Islet precursor cell (in vitro differentiated cells): ENCODE data around the gene HRH2.

Experiments
- DNase-seq: peaks from one replicate; pipeline ENCODE4 v3.0.0-alpha.2; 2018

The HRH2 gene

GRCh38 chr5:175693741-175694140, 35.9 kb downstream of the HRH2 start:
- DNase-seq, result no peak

DNA sequence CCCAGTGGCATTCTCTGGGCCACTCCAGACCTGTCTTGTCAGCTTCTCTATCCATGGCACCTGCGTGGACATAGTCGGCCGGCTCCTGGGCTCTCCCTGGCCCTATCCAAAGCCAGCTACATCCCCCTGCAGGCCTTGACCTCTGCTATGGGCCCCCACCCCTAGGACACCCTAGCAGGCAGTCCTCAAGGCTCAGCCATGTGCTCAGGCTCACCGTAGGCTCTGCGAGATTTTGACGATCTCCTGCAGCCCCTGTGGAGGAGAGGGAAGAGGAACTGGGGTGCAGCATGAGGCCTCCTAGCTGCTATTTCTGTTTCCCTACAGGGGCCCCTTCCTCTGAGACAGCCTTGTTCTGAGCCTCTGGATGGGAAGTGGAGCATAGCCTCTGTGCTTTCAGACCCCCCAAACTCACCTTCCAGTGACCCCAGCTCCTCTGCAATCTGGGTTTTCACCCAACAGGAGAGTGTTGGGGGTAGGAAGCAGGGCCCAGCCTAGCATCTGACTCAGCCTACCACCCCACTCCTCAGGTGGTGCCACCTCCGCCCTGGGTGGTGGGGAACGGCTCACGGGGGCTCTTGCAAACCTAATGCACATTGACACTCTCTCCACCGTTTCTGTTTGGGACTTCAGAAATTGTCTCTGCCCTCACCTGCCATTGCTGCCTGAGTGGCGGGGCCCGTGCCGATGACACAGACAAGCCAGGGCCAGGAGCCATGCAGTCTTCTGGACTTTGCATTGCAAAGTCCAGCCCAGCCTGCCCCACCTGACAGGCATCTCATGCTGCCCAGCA, 36.7 kb downstream of the HRH2 start:
- no peak for DNase-seq

DNA sequence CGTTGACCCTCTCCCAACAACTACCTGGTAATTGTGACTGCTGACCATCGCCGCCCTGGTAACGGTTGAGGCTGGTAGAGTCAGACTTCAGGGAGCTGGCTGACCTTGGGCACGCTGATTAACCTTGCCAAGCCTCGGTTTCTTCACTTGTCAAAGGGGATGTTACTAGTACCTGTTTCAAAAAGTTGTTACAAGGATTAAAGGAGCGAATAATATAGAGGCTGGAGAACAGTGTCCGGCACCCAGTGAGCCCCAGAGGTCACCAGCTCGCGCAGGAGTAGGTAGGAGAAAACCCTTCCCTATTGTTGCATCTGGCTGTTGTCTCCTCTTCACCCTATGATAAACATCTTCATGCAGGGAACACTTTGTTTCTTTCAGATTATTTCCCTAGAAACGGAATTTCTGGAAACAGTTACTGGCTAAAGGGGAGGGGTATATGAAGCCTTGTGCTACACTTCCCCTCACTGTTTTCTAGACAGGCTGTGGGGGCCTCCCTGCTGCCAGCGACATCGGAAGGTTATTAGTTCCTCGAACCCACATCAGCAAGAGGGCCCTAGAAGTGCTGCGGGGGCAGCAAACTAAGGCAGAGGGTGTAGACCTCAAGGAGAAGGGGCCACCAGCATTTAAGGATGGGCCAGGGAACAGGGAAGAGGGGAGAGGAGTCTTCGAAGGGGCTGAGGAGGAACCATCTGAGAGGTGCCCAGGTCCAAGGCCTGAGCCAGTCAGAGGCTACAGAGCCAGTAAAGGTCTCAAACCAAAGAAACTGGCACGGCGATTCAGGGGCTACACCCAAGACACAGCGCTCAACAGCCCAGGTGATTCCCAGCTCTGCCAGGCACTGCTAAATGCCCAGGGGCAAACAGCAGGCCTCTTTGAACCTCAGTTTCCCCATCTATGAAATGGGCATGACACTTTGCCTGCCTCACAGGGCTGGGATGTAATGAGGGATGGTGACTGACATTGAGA, 37.6 kb downstream of the HRH2 start:
- no peak for DNase-seq

DNA sequence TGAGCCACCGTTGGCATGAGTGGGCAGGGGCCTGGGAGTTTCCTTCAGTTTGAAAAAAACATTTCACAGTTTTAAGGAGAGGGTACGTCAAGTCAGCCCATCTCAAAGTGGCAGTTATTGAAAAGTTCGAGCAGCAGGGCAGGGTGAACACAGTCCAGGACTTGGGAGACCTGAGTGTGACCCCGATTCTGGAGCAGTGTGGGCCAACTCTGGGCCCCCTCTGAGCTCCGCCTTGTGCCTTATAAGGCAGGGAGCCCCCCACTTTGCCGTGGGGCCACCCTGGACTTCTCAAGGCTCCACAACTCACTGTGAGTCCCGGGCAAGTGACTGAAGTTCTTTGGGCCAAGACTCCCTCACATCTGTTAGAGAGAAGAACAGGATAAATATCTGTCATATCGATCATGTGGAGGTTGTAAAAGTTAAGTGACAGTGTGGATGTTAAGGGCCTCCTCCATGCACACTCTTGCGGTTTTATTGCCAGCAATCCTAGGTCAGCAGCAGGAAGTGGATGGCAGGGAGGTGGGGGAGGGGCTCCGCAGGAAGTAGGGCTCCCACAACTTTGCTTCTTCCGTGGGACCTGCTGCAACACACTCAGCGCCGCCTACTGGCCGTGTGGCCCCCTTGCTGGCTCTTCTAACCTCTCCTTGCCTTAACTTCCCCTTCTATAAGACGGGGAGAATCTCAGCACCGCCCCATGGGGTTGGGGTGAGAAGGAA, 38.4 kb downstream of the HRH2 start:
- peak; percentile 74 for DNase-seq

- DNase-seq, result no peak
Observed at GRCh38 chr5:175696855-175697198, 39.0 kb downstream of the HRH2 start.

- no peak for DNase-seq
Observed at GRCh38 chr5:175697846-175698245, 40.0 kb downstream of the HRH2 start.

DNA sequence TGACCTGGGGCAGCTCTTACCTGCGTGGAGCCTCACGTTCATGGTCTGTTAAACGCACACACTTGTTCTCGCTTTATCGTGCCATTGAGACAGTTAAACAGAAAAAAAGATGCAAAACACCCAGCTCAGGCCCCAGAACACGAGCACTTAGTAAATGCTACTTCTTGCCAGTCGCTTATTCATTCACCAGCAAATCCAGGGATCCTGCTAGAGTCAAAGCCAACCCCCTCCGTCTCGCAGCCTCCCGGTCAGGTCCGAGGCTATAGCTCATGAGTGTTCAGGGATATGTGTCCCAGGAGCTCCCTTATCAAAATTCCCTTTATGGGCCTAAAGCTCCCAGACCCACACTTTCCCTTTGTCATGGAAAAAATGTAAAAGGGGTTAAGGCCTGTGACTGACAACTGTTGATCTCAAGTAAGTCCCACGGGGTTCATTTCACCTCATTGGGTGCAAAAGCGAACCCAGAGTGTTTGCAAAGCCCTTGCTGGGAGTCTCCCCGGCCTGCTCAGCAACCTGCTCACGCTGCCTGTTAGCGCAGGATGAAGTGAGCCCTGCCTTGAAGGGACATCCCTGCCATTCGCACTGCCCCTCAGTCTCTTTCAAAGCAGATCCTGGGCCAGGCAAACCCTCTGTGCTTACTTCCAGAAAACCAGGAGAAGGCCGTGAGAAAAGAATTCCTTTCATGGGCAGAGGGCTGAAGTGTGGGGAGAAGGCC, 40.7 kb downstream of the HRH2 start:
- DNase-seq, result no peak

DNA sequence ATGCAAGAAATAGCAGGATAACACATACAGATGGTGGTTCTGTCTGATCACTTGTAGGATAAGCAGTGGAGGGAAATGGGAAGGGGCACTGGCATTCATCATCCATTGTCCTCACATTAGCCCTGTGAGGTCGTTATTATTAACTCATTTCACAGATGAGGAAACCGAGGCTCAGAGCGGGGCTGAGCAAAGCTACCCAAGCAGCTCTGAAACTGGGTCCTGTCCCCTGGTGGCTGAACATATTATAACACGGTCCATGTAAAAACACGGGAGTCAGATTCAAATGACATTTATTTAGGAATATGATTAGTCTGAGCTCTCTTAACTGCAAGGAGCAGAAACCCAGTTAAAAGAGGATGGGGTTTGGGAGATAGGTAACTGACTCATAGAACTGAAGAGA, 43.1 kb downstream of the HRH2 start:
- DNase-seq, result no peak

GRCh38 chr5:175701797-175702196, 43.9 kb downstream of the HRH2 start:
- DNase-seq, result no peak

DNA sequence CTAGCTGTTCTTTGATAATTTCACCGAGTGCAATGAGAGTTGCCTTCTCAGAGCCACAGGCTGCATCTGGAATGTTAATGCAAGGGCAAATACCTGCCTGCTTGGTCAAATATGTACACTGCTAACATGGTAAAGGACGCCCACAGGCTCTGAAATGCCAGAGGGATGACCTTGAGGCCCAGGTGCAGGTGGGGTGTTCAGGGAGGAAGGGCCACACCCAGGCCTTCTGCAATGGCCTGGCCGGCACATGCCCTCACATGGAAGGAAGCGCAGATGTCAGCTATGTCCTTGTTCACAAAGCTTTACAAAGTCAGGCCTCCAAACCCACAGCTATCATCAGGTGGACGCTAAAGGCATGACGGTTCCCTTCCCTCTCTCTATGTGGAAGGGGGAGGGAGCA, 48.6 kb downstream of the HRH2 start:
- DNase-seq, result peak; percentile 66

- DNase-seq, result no peak
Observed at GRCh38 chr5:175707751-175708375, 50.0 kb downstream of the HRH2 start.

DNA sequence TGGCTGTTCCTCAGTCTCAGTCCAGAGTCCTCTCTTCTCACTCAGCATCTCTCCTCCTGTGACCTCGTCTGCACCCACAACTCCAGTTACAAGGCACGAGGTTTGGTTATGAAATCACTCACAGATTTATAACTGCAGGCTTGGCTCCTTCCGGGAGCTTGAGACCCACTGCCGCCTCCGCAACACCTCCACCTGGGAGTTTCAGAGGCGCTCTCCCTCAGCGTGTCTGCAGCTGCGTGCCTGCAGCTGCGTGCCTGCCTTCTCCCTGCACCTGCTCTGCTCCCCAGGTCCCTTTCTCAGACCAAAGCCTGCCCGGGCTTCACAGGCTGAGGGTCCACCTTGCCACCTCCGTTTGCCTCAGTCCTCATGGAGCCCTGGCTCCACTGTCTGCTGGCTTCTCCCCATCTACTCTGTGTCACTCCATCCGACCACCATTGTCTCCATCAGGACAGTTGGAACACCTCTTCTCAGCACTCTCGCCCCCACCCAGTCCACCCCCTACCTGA, 51.5 kb downstream of the HRH2 start:
- DNase-seq, result no peak

DNA sequence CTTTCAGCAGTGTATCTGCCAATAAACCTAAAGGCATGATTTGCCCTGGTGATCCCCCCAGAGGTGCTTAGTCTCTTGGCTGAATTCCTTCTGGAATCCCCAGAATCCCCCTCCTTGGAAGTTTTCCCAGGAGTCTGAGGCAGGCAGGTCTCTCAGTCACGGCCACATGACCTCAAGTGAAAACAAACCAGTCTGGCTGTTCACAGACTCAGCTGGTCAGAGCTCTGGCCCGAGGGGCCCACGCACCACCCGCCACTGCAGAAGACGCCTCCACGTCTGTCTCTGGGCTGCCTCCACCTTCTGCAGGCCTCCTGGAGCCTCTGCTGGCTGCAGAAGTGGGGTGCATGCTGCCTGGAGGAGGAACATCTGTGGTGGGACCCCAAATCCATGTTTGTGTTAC, 52.5 kb downstream of the HRH2 start:
- no peak for DNase-seq

GRCh38 chr5:175711031-175711430, 53.2 kb downstream of the HRH2 start:
- no peak for DNase-seq

DNA sequence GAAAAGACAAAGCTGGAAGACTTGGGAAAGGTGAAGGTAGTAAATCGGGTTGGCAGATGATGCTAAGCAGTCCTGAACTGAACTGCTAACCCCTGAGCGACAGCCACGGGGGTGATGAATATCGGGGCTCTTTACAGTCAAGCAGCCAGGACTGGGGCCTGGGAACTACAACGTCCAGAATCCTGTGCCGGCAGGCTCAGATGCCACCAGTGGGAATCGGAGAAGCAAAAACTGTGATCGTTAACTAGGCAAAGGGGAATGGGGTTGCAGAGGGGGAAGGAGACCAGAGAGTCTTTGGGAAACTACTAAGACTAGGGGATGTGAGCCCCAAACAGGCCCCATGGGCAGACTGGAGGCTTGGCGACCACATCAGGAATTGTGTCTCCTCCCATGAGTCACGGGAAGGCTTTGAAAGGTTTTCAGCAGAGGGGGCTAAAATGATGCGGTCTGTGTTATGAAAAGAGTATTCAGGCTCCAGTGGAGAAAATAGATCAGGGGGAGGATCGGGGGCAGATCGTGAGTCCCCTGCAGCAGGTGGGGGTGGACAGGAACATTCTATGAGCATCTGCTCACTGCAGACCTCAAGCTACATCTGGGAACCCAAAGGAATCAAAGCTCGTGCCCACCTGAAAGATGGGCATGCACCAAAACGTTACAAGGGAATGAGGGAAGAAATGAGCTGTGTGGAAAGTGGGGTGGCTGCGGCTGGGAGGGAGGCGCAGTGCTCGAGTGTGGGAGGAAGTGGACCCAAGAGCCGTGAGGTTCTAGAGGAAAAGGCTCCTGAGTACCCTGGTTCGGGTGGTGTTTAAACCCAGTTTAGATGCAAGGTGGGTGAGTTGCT, 53.8 kb downstream of the HRH2 start:
- DNase-seq, result no peak

GRCh38 chr5:175712313-175712680, 54.4 kb downstream of the HRH2 start:
- DNase-seq, result no peak

DNA sequence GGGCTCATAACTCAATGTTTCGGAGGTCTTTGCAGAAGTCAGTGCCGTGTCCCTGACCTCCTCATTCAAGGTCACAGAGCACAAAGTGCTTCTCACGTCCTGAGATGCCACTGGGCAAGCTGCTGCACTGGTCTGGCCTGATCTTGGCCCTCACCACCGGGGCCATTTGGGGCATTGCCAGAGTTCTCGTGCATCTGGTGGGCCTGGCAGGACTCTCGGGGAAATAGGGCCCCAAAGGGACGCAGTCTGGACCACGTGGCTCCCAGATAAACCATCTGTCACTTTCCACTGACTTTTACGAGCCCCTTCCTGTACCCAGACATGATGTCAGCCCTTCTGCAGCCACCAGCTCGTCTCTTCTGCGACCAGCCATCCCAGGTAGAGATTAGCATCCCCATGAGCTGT, 54.8 kb downstream of the HRH2 start:
- no peak for DNase-seq

- DNase-seq, result no peak
Observed at GRCh38 chr5:175713930-175714329, 56.1 kb downstream of the HRH2 start.

DNA sequence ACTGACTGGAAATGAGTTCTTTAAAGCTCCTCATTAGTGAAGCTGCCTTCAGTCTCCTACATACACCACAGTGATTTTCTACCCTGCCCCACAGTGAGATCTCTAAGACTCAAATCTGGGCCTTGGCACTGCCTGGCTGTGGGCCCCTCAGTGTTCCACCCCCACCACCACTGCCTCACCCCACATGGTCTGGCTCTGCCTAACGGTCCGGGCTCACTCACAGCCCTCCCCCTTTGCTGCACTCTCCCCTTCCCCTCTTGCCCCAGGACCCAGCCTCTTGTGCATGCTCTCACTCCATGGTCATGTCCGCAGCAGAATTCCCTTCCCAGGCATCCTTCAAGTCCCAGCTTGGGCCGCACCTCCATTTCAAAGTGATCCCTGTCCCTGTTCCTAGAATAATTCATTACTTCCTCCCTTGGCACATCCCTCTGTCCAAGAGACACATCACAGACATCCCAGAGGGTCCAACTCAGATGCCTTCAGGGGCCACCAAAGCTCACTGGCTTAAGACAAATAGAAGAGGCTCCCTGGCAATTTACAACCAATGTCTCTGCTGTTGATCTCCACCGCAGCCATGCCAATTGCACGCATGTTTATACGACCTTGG, 56.7 kb downstream of the HRH2 start:
- no peak for DNase-seq

DNA sequence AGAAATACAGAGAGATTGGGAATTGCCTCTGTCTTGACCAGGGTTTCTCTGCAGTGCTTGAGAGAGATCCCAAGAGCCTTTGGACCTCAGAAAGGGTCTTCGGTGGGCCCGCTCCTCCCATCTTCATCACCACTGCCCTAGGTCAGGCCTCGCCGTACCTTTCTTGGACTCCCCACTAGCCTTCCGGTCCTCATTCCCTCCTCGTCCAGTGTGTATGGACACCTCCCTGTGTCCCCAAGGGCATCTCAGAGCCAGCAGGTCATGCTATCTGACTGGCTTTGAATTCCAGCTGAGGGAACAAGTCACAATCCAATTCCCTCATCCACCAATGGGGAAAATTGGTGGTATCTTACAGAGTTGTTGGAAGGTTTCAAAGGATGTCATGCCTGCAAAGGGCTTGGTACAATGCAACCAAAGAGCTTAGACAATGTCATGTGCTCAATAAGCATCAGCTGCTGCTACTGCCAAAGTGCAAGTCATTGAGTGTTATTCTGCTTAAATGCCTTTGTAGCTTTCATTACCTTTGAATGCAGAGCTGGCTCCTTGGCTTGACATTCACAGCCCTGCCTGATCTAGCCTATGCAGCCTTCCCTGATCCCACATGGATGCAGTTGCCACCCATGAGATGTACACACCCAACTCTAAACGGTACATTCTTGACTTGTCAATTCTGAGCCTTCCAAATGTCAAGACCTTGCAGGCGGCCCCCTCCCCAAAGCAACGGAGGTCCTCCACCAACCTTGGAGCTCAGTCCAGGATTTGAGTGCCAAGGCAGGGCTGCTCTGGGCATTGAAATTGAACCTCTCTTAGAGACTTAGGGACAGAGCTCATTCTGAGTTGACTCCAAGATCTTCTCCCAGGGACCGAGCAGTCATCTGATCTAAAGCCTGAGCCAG, 58.0 kb downstream of the HRH2 start:
- DNase-seq, result no peak
